ENCODE results near the gene EIF2D. TPM values are rescaled to one million over a fixed set of nuclear protein-coding genes. Genes with fewer than 3 reads are reported as not detected.

Gene EIF2D
- total and polyA plus RNA-seq, 2 of the 13 experiments (the other 11 are each of a cell fraction or from before 2014, with no cell fraction given), result 45.1 to 64.9 TPM

- TF ChIP-seq, protein P1, sequence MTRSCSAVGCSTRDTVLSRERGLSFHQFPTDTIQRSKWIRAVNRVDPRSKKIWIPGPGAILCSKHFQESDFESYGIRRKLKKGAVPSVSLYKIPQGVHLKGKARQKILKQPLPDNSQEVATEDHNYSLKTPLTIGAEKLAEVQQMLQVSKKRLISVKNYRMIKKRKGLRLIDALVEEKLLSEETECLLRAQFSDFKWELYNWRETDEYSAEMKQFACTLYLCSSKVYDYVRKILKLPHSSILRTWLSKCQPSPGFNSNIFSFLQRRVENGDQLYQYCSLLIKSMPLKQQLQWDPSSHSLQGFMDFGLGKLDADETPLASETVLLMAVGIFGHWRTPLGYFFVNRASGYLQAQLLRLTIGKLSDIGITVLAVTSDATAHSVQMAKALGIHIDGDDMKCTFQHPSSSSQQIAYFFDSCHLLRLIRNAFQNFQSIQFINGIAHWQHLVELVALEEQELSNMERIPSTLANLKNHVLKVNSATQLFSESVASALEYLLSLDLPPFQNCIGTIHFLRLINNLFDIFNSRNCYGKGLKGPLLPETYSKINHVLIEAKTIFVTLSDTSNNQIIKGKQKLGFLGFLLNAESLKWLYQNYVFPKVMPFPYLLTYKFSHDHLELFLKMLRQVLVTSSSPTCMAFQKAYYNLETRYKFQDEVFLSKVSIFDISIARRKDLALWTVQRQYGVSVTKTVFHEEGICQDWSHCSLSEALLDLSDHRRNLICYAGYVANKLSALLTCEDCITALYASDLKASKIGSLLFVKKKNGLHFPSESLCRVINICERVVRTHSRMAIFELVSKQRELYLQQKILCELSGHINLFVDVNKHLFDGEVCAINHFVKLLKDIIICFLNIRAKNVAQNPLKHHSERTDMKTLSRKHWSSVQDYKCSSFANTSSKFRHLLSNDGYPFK (CRISPR knock-in tag; IDR thresholded peaks at IDR 0.05; ENCODE audit: borderline replicate concordance), result peak; percentile 97
- TF ChIP-seq PAWR (CRISPR knock-in tag; IDR thresholded peaks at IDR 0.05; ENCODE audit: borderline replicate concordance) (no peak), ZBTB34 (CRISPR knock-in tag; IDR thresholded peaks at IDR 0.05) (peak; percentile 49; the same call in 1 of the 2 replicates), E2F2 (CRISPR knock-in tag; IDR thresholded peaks at IDR 0.05; ENCODE audit: borderline replicate concordance) (no peak), MZF1 (CRISPR knock-in tag; IDR thresholded peaks at IDR 0.05; ENCODE audit: borderline replicate concordance) (no peak), ZFYVE20 (CRISPR knock-in tag; IDR thresholded peaks at IDR 0.05; ENCODE audit: borderline replicate concordance, low read depth) (no peak), GABPA (IDR thresholded peaks at IDR 0.05; ENCODE audit: low read depth, low read length) (peak; percentile 57; the same call in 1 of the 2 replicates), GABPA (CRISPR knock-in tag; IDR thresholded peaks at IDR 0.05; ENCODE audit: low read depth) (peak; percentile 79), MAFF (IDR thresholded peaks at IDR 0.05; ENCODE audit: low read depth, low read length) (no peak), SYNCRIP (IDR thresholded peaks at IDR 0.05; ENCODE audit: insufficient read depth, low read depth, low read length) (no peak), U2AF1 (optimal IDR thresholded peaks at IDR 0.05; ENCODE audit: low read depth, low read length) (peak; percentile 91), ZNF563 (CRISPR knock-in tag; IDR thresholded peaks at IDR 0.05) (peak; percentile 90), MYPOP (CRISPR knock-in tag; IDR thresholded peaks at IDR 0.05) (0 out of 2 replicates have a peak, but pooled peaks have one; percentile 39), ZNF850 (CRISPR knock-in tag; conservative IDR thresholded peaks at IDR 0.05) (no peak), KLF15 (CRISPR knock-in tag; IDR thresholded peaks at IDR 0.05; ENCODE audit: borderline replicate concordance) (no peak; the same call in 1 of the 2 replicates), CBX5 (CRISPR knock-in tag; IDR thresholded peaks at IDR 0.05; ENCODE audit: borderline replicate concordance) (peak; percentile 92), KDM5B (CRISPR knock-in tag; IDR thresholded peaks at IDR 0.05; ENCODE audit: borderline replicate concordance) (peak; percentile 93), POLR2AphosphoS5 (IDR thresholded peaks at IDR 0.05; ENCODE audit: low read depth, low read length) (peak; percentile 76), FOXC1 (CRISPR knock-in tag; IDR thresholded peaks at IDR 0.05; ENCODE audit: borderline replicate concordance) (0 out of 2 replicates have a peak, but pooled peaks have one; percentile 81)
- TF ChIP-seq, protein P2, sequence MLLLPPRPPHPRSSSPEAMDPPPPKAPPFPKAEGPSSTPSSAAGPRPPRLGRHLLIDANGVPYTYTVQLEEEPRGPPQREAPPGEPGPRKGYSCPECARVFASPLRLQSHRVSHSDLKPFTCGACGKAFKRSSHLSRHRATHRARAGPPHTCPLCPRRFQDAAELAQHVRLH (CRISPR knock-in tag; IDR thresholded peaks at IDR 0.05; ENCODE audit: borderline replicate concordance, low read depth), result peak; percentile 100
- TF ChIP-seq, protein P3, sequence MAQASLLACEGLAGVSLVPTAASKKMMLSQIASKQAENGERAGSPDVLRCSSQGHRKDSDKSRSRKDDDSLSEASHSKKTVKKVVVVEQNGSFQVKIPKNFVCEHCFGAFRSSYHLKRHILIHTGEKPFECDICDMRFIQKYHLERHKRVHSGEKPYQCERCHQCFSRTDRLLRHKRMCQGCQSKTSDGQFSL (CRISPR knock-in tag; IDR thresholded peaks at IDR 0.05), result peak; percentile 96
Measured at GRCh38 chr1:206612129-206612876, at the start of gene EIF2D (continued).
